Neuronal stem cell (in vitro differentiated cells): ENCODE results near the gene BTG3.

Experiments
- DNase-seq: peaks from one replicate; pipeline ENCODE4 v3.0.0-alpha.2; 2013; ENCODE audit warnings: low spot score
- H2AFZ ChIP-seq: one replicate; pipeline ENCODE4 v1.6.1; 2013; ENCODE audit warnings: mild to moderate bottlenecking, low read length, inconsistent platforms
- H2AK5ac ChIP-seq: 2 replicates; pipeline ENCODE4 v1.6.1; 2013; ENCODE audit warnings: low read depth, mild to moderate bottlenecking, inconsistent platforms, low read length, moderate library complexity, mixed read lengths
- H2BK120ac ChIP-seq: 2 replicates; pipeline ENCODE4 v1.6.1; 2013; ENCODE audit warnings: low read depth, mild to moderate bottlenecking, inconsistent platforms, low read length, moderate library complexity, mixed read lengths
- H2BK12ac ChIP-seq: one replicate; pipeline ENCODE4 v1.6.1; 2013; ENCODE audit warnings: low read length, inconsistent platforms
- H2BK15ac ChIP-seq: 2 replicates; pipeline ENCODE4 v1.6.1; 2013; ENCODE audit warnings: mild to moderate bottlenecking, low read length, inconsistent platforms, mixed read lengths
- H2BK5ac ChIP-seq: one replicate; pipeline ENCODE4 v1.6.1; 2013; ENCODE audit warnings: inconsistent platforms, mild to moderate bottlenecking, low read length, moderate library complexity
- H3K14ac ChIP-seq: one replicate; pipeline ENCODE4 v1.6.1; 2013; ENCODE audit warnings: low read length, inconsistent platforms
- H3K18ac ChIP-seq: 2 replicates; pipeline ENCODE4 v1.6.1; 2013; ENCODE audit warnings: low read length, inconsistent platforms
- H3K23ac ChIP-seq: 2 replicates; pipeline ENCODE4 v1.6.1; 2013; ENCODE audit warnings: low read depth, mild to moderate bottlenecking, mixed read lengths, low read length, inconsistent platforms; ENCODE audit not compliant: poor library complexity
- H3K27ac ChIP-seq: replicated peaks from 3 replicates; pipeline ENCODE4 v1.5.1; 2013; ENCODE audit warnings: low read length, inconsistent platforms
- H3K27me3 ChIP-seq, 3 experiments: 2 replicates each; pipeline ENCODE4 v1.6.1; 2013; ENCODE audit warnings: low read length in 3 of 3, mild to moderate bottlenecking in 2 of 3, inconsistent platforms in 1 of 3, low read depth in 1 of 3, mixed read lengths in 1 of 3, moderate library complexity in 1 of 3; ENCODE audit not compliant: control insufficient read depth in 3 of 3, insufficient read depth in 3 of 3
- H3K36me3 ChIP-seq, 2 donors: replicated peaks in 1 of 2; 2 replicates each; pipeline ENCODE4 v1.6.1; 2013; ENCODE audit warnings: low read length in 2 of 2; ENCODE audit not compliant: control insufficient read depth in 2 of 2, insufficient read depth in 2 of 2
- H3K4ac ChIP-seq: 2 replicates; pipeline ENCODE4 v1.6.1; 2013; ENCODE audit warnings: inconsistent platforms, mild to moderate bottlenecking, low read length, moderate library complexity
- H3K4me1 ChIP-seq, 2 donors: 1 replicate in 1 of 2; 2 replicates in 1 of 2; pipeline ENCODE4 v1.6.1; 2013; ENCODE audit warnings: low read length in 2 of 2, low read depth in 1 of 2; ENCODE audit not compliant: control insufficient read depth in 2 of 2, insufficient read depth in 1 of 2
- H3K4me2 ChIP-seq: one replicate; pipeline ENCODE4 v1.6.1; 2013; ENCODE audit warnings: mild to moderate bottlenecking, low read length, inconsistent platforms; ENCODE audit not compliant: insufficient read depth, poor library complexity, severe bottlenecking
- H3K4me3 ChIP-seq, 2 donors: 2 replicates each; pipeline ENCODE4 v1.5.1; 2013; ENCODE audit warnings: low read length in 2 of 2, mild to moderate bottlenecking in 2 of 2, inconsistent platforms in 1 of 2, moderate library complexity in 1 of 2
- H3K79me1 ChIP-seq: one replicate; pipeline ENCODE4 v1.6.1; 2013; ENCODE audit warnings: low read depth, mild to moderate bottlenecking, inconsistent platforms, low read length, moderate library complexity
- H3K9ac ChIP-seq: one replicate; pipeline ENCODE4 v1.6.1; 2013; ENCODE audit warnings: mild to moderate bottlenecking, low read depth, low read length, inconsistent platforms; ENCODE audit not compliant: poor library complexity
- H3K9me3 ChIP-seq, 2 donors: replicated peaks in 1 of 2; 2 replicates each; pipeline versions ENCODE3 to v1.6.1; 2013; ENCODE audit warnings: low read length in 2 of 2, mild to moderate bottlenecking in 2 of 2, inconsistent platforms in 1 of 2, low read depth in 1 of 2, mixed read lengths in 1 of 2, moderate library complexity in 1 of 2; ENCODE audit not compliant: control insufficient read depth in 2 of 2, insufficient read depth in 1 of 2
- H4K8ac ChIP-seq: one replicate; pipeline ENCODE4 v1.6.1; 2013; ENCODE audit warnings: low read depth, mild to moderate bottlenecking, inconsistent platforms, low read length, moderate library complexity
- H4K91ac ChIP-seq: one replicate; pipeline ENCODE4 v1.6.1; 2013; ENCODE audit warnings: low read length, low read depth, mild to moderate bottlenecking, inconsistent platforms; ENCODE audit not compliant: poor library complexity
- WGBS, 2 donors: extraction: QIAGEN DNeasy Blood & Tissue Kit; methylation state at CpG; one replicate each; pipeline ENCODE4 v1.1.7; 2013; ENCODE audit warnings: missing lambda C conversion rate in 2 of 2, mixed read lengths in 1 of 2; ENCODE audit not compliant: insufficient read length in 2 of 2, insufficient replicate concordance in 1 of 2; ENCODE audit errors: extremely low coverage in 2 of 2; 5-methylcytosine and 5-hydroxymethylcytosine counted together

The BTG3 gene

GRCh38 chr21:17577701-17578100 is 35.0 kb downstream of the BTG3 start:
- Histone ChIP-seq H2BK12ac (no peak overlapping the region), H3K23ac (no peak overlapping the region), H3K4me1 (no peaks in the 10 kb centered on the region), H2BK120ac (no peak overlapping the region), H3K4me2 (no peak overlapping the region), H2BK15ac (no peak overlapping the region), H3K18ac (no peak overlapping the region), H3K27me3 (no peaks in the 10 kb centered on the region), H3K14ac (no peak overlapping the region), H3K79me1 (no peaks in the 10 kb centered on the region), H2AFZ (no peak overlapping the region), H4K91ac (no peak overlapping the region), H4K8ac (no peak overlapping the region), H3K9ac (no peak overlapping the region), H2BK5ac (no peak overlapping the region), H2AK5ac (no peak overlapping the region), H3K9me3 (no peaks in the 10 kb centered on the region), H3K4ac (no peak overlapping the region), H3K36me3 (peaks cover 0 to 2% of the 10 kb centered on the region in 2 donors), H3K4me3 (no peak overlapping the region), H3K27ac (no peak overlapping the region)
- no peak for DNase-seq
- no CpG with 5 or more reads among the region's 1 CpG for WGBS, 2 donors

- no peak overlapping the region for H2BK15ac ChIP-seq
- no peaks in the 10 kb centered on the region for H3K27me3 ChIP-seq
- H3K4me2 ChIP-seq: no peak overlapping the region
- no peaks in the 10 kb centered on the region for H3K79me1 ChIP-seq
- no peak overlapping the region for H3K4ac ChIP-seq
- H3K9me3 ChIP-seq: no peaks in the 10 kb centered on the region
- DNase-seq: no peak
- peaks cover 0 to 2% of the 10 kb centered on the region in 2 donors for H3K36me3 ChIP-seq
- WGBS, 2 donors: no CpG with 5 or more reads among the region's 5 CpGs
- H2BK12ac ChIP-seq: no peak overlapping the region
- no peak overlapping the region for H2AFZ ChIP-seq
- H3K23ac ChIP-seq: no peak overlapping the region
- H4K8ac ChIP-seq: no peak overlapping the region
- H3K27ac ChIP-seq: no peak overlapping the region
- no peak overlapping the region for H3K18ac ChIP-seq
- no peak overlapping the region for H2BK120ac ChIP-seq
- H4K91ac ChIP-seq: no peak overlapping the region
- H3K4me3 ChIP-seq: no peak overlapping the region
- no peaks in the 10 kb centered on the region for H3K4me1 ChIP-seq
- H2AK5ac ChIP-seq: no peak overlapping the region
- no peak overlapping the region for H3K9ac ChIP-seq
- no peak overlapping the region for H2BK5ac ChIP-seq
- no peak overlapping the region for H3K14ac ChIP-seq
Observed at GRCh38 chr21:17576080-17576835, 36.4 kb downstream of the BTG3 start.

GRCh38 chr21:17575076-17575475 is 37.6 kb downstream of the BTG3 start:
- WGBS, 2 donors: no CpG with 5 or more reads among the region's 5 CpGs
- no peak overlapping the region for H3K23ac ChIP-seq
- no peak overlapping the region for H4K8ac ChIP-seq
- no peak overlapping the region for H2AFZ ChIP-seq
- no peak overlapping the region for H3K14ac ChIP-seq
- H2BK5ac ChIP-seq: no peak overlapping the region
- no peak overlapping the region for H4K91ac ChIP-seq
- no peak overlapping the region for H3K4ac ChIP-seq
- H2BK15ac ChIP-seq: no peak overlapping the region
- no peak overlapping the region for H3K4me2 ChIP-seq
- H3K9me3 ChIP-seq: no peaks in the 10 kb centered on the region
- no peak overlapping the region for H3K9ac ChIP-seq
- H3K4me3 ChIP-seq: no peak overlapping the region
- no peaks in the 10 kb centered on the region for H3K4me1 ChIP-seq
- no peaks in the 10 kb centered on the region for H3K27me3 ChIP-seq
- H3K79me1 ChIP-seq: no peaks in the 10 kb centered on the region
- no peak overlapping the region for H2BK120ac ChIP-seq
- no peak overlapping the region for H3K18ac ChIP-seq
- DNase-seq: no peak
- no peak overlapping the region for H2BK12ac ChIP-seq
- no peak overlapping the region for H3K27ac ChIP-seq
- H3K36me3 ChIP-seq: no peaks in the 10 kb centered on the region
- no peak overlapping the region for H2AK5ac ChIP-seq

GRCh38 chr21:17572431-17572830 is 40.3 kb downstream of the BTG3 start:
- Histone ChIP-seq H2AFZ (no peak overlapping the region), H3K36me3 (peaks cover 0 to 3% of the 10 kb centered on the region in 2 donors), H3K4me3 (no peak overlapping the region), H3K4me2 (no peak overlapping the region), H3K27me3 (no peaks in the 10 kb centered on the region), H3K14ac (no peak overlapping the region), H3K23ac (no peak overlapping the region), H2BK120ac (no peak overlapping the region), H3K18ac (no peak overlapping the region), H3K4me1 (no peaks in the 10 kb centered on the region), H3K4ac (no peak overlapping the region), H3K79me1 (no peaks in the 10 kb centered on the region), H2BK15ac (no peak overlapping the region), H3K9ac (no peak overlapping the region), H4K8ac (no peak overlapping the region), H3K9me3 (no peaks in the 10 kb centered on the region), H2BK5ac (no peak overlapping the region), H4K91ac (no peak overlapping the region), H2AK5ac (no peak overlapping the region), H2BK12ac (no peak overlapping the region), H3K27ac (no peak overlapping the region)
- no CpG with 5 or more reads among the region's 6 CpGs for WGBS, 2 donors
- no peak for DNase-seq
